B cell (primary cell): ENCODE measurements around the gene MFRP. TPM values are rescaled to one million over a fixed set of nuclear protein-coding genes. Genes with fewer than 3 reads are reported as not detected.

Experiments used
- ATAC-seq: fragments of 200-7000 bp; cut with Tn5 transposase; one replicate; pipeline ENCODE4 v1.10.0; 2021; ENCODE audit warnings: low read depth, mild to moderate bottlenecking, moderate number of reproducible peaks, moderate library complexity
- CTCF ChIA-PET: fragments of 350-600 bp; sonication (Branson Sonifier 250); formaldehyde crosslinking; loops from one replicate; lab custom pipeline; 2021; ENCODE audit warnings: antibody characterized with exemption, inconsistent platforms; lab: Charles Lee
- POLR2A ChIA-PET: fragments of 350-600 bp; sonication (Branson Sonifier 250); formaldehyde crosslinking; loops from one replicate; lab custom pipeline; 2021; ENCODE audit warnings: antibody characterized with exemption; lab: Charles Lee
- DNase-seq: peaks from one replicate; pipeline ENCODE4 v3.0.0; 2013
- H2AFZ ChIP-seq: 2 replicates; pipeline ENCODE4 v1.6.1; 2012; ENCODE audit warnings: mild to moderate bottlenecking, low read depth, low read length; ENCODE audit not compliant: insufficient read depth, poor library complexity, severe bottlenecking
- H3K27ac ChIP-seq, 2 donors: 1 replicate in 1 of 2; 2 replicates in 1 of 2; pipeline ENCODE4 v1.5.1; 2012 to 2013; ENCODE audit warnings: low read length in 2 of 2, mild to moderate bottlenecking in 2 of 2, moderate library complexity in 1 of 2
- H3K27me3 ChIP-seq, 4 experiments: fragments of 200-600 bp in 1 of 4; sonication (generic) in 1 of 4; replicated peaks in 1 of 4; 1 replicate in 2 of 4; 2 replicates in 2 of 4; pipeline versions ENCODE4 v1.6.1 to v1.7.0; 2013 to 2016; ENCODE audit warnings: low read length in 3 of 4, mild to moderate bottlenecking in 2 of 4, mixed read lengths in 1 of 4, moderate library complexity in 1 of 4; ENCODE audit not compliant: insufficient read depth in 4 of 4, control insufficient read depth in 3 of 4; ENCODE audit errors: control extremely low read depth in 1 of 4
- H3K36me3 ChIP-seq, 2 experiments: replicated peaks in 1 of 2; 1 replicate in 1 of 2; 2 replicates in 1 of 2; pipeline versions ENCODE4 v1.6.1 to v1.7.1; 2013; ENCODE audit warnings: low read length in 1 of 2; ENCODE audit not compliant: insufficient read depth in 2 of 2, control insufficient read depth in 1 of 2; ENCODE audit errors: control extremely low read depth in 1 of 2, extremely low read depth in 1 of 2
- H3K4me1 ChIP-seq, 2 donors: fragments of 200-600 bp in 1 of 2; sonication (generic) in 1 of 2; 1 replicate in 1 of 2; 2 replicates in 1 of 2; pipeline versions ENCODE4 v1.5.1 to v1.6.1; 2013 to 2017; ENCODE audit warnings: low read length in 2 of 2; ENCODE audit not compliant: control insufficient read depth in 2 of 2, insufficient read depth in 2 of 2
- H3K4me2 ChIP-seq: replicated peaks from 2 replicates; pipeline ENCODE3; 2012; ENCODE audit warnings: mild to moderate bottlenecking, low read depth, low read length; ENCODE audit not compliant: poor library complexity, severe bottlenecking
- H3K4me3 ChIP-seq, 5 experiments: fragments of 200-600 bp in 1 of 5; sonication (generic) in 1 of 5; 1 replicate in 3 of 5; 2 replicates in 2 of 5; pipeline versions ENCODE4 v1.5.1 to v1.7.0; 2011 to 2016; ENCODE audit warnings: low read length in 4 of 5, mild to moderate bottlenecking in 4 of 5, low read depth in 2 of 5, control low read depth in 1 of 5, moderate library complexity in 1 of 5; ENCODE audit not compliant: insufficient read depth in 1 of 5; ENCODE audit errors: control extremely low read depth in 1 of 5, extremely low read depth in 1 of 5
- H3K79me2 ChIP-seq: fragments of 200-600 bp; sonication (generic); one replicate; pipeline ENCODE4 v1.6.0; 2016; ENCODE audit warnings: low read length; ENCODE audit not compliant: control insufficient read depth, insufficient read depth
- H3K9ac ChIP-seq: fragments of 200-600 bp; sonication (generic); 2 replicates; pipeline ENCODE4 v1.6.1; 2017; ENCODE audit warnings: mild to moderate bottlenecking, low read length, moderate library complexity
- H3K9me3 ChIP-seq, 3 donors: one replicate each; pipeline versions ENCODE4 v1.6.1 to v1.7.1; 2013; ENCODE audit warnings: low read length in 2 of 3; ENCODE audit not compliant: control insufficient read depth in 2 of 3, insufficient read depth in 1 of 3; ENCODE audit errors: control extremely low read depth in 1 of 3
- H4K20me1 ChIP-seq: 2 replicates; pipeline ENCODE4 v1.6.0; 2012; ENCODE audit warnings: mild to moderate bottlenecking, low read length; ENCODE audit not compliant: insufficient read depth, control insufficient read depth, poor library complexity, severe bottlenecking
- H3K27ac Mint-ChIP-seq: one replicate; pipeline ENCODE4 v1.8.0; 2021; ENCODE audit warnings: mixed read lengths
- H3K27me3 Mint-ChIP-seq: one replicate; pipeline ENCODE4 v1.8.0; 2021; ENCODE audit warnings: mixed read lengths
- H3K4me1 Mint-ChIP-seq: one replicate; pipeline ENCODE4 v1.8.0; 2021; ENCODE audit warnings: mixed read lengths
- H3K4me3 Mint-ChIP-seq: one replicate; pipeline ENCODE4 v1.8.0; 2021; ENCODE audit warnings: mixed read lengths
- H3K9me3 Mint-ChIP-seq: one replicate; pipeline ENCODE4 v1.8.0; 2022; ENCODE audit warnings: mixed read lengths; ENCODE audit not compliant: insufficient read depth
- EZH2 ChIP-seq: IDR thresholded peaks from 2 replicates; pipeline ENCODE4 v1.6.1; 2012; ENCODE audit warnings: borderline replicate concordance, low read depth, mild to moderate bottlenecking, moderate library complexity, low read length; ENCODE audit not compliant: insufficient read depth, poor library complexity, severe bottlenecking
- WGBS: methylation state at CpG from one replicate; pipeline ENCODE4 v1.1.5; 2013; ENCODE audit warnings: missing lambda C conversion rate; ENCODE audit not compliant: insufficient coverage; 5-methylcytosine and 5-hydroxymethylcytosine counted together
- intact Hi-C: fragments of 100-400 bp; cut with micrococcal nuclease; formaldehyde crosslinking; loops from one replicate; pipeline ENCODE4 v1.10.0; 2022
- polyA plus RNA-seq: library from polyadenylated mRNA; depleted of rRNA; stranded (reverse); fragments of >200 nt; gene quantifications from 2 replicates; pipeline ENCODE4 v1.2.3, GENCODE V29; 2012
- total RNA-seq, 2 donors: library from RNA; stranded (reverse); fragments of 120-200 nt in 1 of 2; gene quantifications; 1 replicate in 1 of 2; 2 replicates in 1 of 2; pipeline versions ENCODE4 v1.2.3 to v1.2.4, GENCODE V29; 2013 to 2022
- TF ChIP-seq, protein P1 (sequence below): fragments of 200-600 bp; IDR thresholded peaks from one replicate; pipeline ENCODE4 v1.8.0; 2022; ENCODE audit warnings: antibody characterized with exemption, mild to moderate bottlenecking

Gene MFRP
- total and polyA plus RNA-seq, 2 donors (not counting 1 experiment from before 2014, with no cell fraction given) = not detected

DNA sequence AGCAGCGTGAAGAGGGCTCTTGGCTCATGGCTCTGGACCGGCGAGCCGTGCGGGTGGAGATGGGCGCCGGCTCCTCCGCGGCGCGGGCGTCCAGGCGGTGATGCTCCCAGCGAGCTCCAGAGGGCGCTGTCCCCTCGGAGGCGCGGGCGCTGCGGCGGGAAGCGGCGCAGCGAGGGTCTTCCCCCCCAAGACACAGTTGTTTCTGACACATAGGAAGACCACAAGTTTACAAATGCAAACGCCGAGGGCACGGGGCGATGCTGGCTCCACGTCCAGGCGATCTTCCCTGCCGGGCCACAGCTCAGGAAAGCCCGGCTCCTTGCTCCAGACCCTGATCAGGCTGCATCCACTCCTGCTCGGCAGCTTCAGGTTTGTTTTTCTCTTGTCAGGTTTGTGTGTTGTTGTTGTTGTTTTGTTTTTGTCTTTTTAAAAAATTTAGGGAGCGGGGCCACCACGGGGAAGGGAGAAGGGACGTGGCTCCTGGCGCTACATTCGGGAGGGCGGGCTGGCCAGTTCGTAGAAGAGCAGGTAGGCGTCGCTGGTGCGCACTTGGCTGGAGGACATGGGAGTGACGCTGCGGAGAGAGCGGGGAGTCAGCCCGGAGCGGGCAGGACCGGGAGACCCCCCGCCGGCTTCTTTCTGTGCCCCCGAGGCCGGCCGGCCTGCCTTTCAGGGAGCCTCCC, 10.0 kb upstream of the MFRP start:
- ATAC-seq (peak; percentile 88), DNase-seq (peak; percentile 82)
- Mint-ChIP-seq H3K27ac (peak overlapping the region; percentile 35), H3K4me3 (peak overlapping the region; percentile 93), H3K27me3 (peaks cover 42% of the 10 kb centered on the region), H3K4me1 (peaks cover 16% of the 10 kb centered on the region), H3K9me3 (no peaks in the 10 kb centered on the region)
- H3K4me1 ChIP-seq = peaks cover 3 to 17% of the 10 kb centered on the region in 2 donors
- POLR2A ChIA-PET = interaction anchor here (0.7 kb wide), 1 partner anchor 1527 kb away, joined by 4 read pairs; no protein-coding TSS in a partner anchor
- no peaks in the 10 kb centered on the region for H3K79me2 ChIP-seq
- TF ChIP-seq EZH2 = no peak
- TF ChIP-seq, protein P1, sequence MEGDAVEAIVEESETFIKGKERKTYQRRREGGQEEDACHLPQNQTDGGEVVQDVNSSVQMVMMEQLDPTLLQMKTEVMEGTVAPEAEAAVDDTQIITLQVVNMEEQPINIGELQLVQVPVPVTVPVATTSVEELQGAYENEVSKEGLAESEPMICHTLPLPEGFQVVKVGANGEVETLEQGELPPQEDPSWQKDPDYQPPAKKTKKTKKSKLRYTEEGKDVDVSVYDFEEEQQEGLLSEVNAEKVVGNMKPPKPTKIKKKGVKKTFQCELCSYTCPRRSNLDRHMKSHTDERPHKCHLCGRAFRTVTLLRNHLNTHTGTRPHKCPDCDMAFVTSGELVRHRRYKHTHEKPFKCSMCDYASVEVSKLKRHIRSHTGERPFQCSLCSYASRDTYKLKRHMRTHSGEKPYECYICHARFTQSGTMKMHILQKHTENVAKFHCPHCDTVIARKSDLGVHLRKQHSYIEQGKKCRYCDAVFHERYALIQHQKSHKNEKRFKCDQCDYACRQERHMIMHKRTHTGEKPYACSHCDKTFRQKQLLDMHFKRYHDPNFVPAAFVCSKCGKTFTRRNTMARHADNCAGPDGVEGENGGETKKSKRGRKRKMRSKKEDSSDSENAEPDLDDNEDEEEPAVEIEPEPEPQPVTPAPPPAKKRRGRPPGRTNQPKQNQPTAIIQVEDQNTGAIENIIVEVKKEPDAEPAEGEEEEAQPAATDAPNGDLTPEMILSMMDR = peak; percentile 100
- no peaks in the 10 kb centered on the region for H3K36me3 ChIP-seq
- under 1% methylated on average over 54 of the region's 54 CpGs for WGBS
- H3K9me3 ChIP-seq = no peaks in the 10 kb centered on the region
- peak overlapping the region; percentile 99 for H2AFZ ChIP-seq
- H3K4me3 ChIP-seq = peak overlapping the region; percentile 32 to 94 (median 70)
- CTCF ChIA-PET = interaction anchor here (0.7 to 4.2 kb wide), 33 partner anchors 8 to 1096 kb away, joined by 3 to 61 read pairs (median 4); partner anchors contain the start of genes C1QTNF5, MFRP, RNF26 and USP2
- H3K27ac ChIP-seq = no peak overlapping the region
- peak overlapping the region; percentile 100 for H3K4me2 ChIP-seq
- H3K9ac ChIP-seq = peak overlapping the region; percentile 85
- peaks cover 0 to 39% (median 13%) of the 10 kb centered on the region in 4 experiments for H3K27me3 ChIP-seq
- intact Hi-C loops = loop anchor here (1.0 to 2.0 kb wide), 2 partner anchors 22 to 25 kb away; partner anchors contain the start of genes RNF26 and USP2
- H4K20me1 ChIP-seq = no peaks in the 10 kb centered on the region
